GM06990 (cell line): Measurements from ENCODE around the gene CHCHD6.

Experiments
- DNase-seq: peaks from one replicate; pipeline ENCODE4 v3.0.0-alpha.2; 2011; ENCODE audit not compliant: insufficient read length; ENCODE audit errors: extremely low read depth
- H3K27me3 ChIP-seq: replicated peaks from 2 replicates; pipeline ENCODE4 v1.6.0; 2011; ENCODE audit warnings: low read length; ENCODE audit not compliant: control insufficient read depth, insufficient read depth
- H3K36me3 ChIP-seq: 2 replicates; pipeline ENCODE4 v1.5.1; 2011; ENCODE audit warnings: low read length; ENCODE audit not compliant: control insufficient read depth, insufficient read depth
- H3K4me3 ChIP-seq: replicated peaks from 2 replicates; pipeline ENCODE4 v1.5.1; 2011; ENCODE audit warnings: low read depth, mild to moderate bottlenecking, control low read depth, low read length
- TF ChIP-seq, protein P1 (sequence below): IDR thresholded peaks from 2 replicates; pipeline ENCODE4 v1.5.1; 2011; ENCODE audit warnings: low read length, control low read depth, mild to moderate bottlenecking, inconsistent platforms; ENCODE audit not compliant: insufficient read depth, poor library complexity, severe bottlenecking

Gene CHCHD6

DNA sequence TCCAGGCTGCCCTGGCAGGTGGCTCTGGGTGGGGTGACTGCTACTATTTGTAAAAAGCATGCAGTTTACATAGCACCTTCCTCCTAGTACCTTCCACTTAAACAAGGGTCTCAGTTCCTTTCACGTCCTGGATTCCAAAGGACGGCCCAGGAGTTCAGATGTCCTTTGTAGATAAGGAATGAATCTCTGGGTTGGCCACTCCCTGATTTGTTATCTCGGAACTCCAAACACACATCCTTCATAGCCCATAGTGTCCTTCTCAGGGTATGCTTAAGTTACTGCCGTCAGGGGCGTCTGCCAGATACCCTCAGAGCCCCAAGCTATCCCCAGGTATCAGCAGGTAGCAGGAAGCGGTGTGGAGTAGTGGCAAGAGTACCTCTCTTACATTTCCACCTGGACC is 177.8 kb downstream of the CHCHD6 start:
- no peak for DNase-seq
- TF ChIP-seq, protein P1, sequence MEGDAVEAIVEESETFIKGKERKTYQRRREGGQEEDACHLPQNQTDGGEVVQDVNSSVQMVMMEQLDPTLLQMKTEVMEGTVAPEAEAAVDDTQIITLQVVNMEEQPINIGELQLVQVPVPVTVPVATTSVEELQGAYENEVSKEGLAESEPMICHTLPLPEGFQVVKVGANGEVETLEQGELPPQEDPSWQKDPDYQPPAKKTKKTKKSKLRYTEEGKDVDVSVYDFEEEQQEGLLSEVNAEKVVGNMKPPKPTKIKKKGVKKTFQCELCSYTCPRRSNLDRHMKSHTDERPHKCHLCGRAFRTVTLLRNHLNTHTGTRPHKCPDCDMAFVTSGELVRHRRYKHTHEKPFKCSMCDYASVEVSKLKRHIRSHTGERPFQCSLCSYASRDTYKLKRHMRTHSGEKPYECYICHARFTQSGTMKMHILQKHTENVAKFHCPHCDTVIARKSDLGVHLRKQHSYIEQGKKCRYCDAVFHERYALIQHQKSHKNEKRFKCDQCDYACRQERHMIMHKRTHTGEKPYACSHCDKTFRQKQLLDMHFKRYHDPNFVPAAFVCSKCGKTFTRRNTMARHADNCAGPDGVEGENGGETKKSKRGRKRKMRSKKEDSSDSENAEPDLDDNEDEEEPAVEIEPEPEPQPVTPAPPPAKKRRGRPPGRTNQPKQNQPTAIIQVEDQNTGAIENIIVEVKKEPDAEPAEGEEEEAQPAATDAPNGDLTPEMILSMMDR: no peak
- no peaks in the 10 kb centered on the region for H3K27me3 ChIP-seq
- no peak overlapping the region for H3K4me3 ChIP-seq
- H3K36me3 ChIP-seq: no peaks in the 10 kb centered on the region

- TF ChIP-seq, protein P1: no peak
- no peak for DNase-seq
- no peaks in the 10 kb centered on the region for H3K27me3 ChIP-seq
- no peak overlapping the region for H3K4me3 ChIP-seq
- no peaks in the 10 kb centered on the region for H3K36me3 ChIP-seq
Measured at GRCh38 chr3:126883241-126883640, 179.2 kb downstream of the CHCHD6 start.

- H3K4me3 ChIP-seq: no peak overlapping the region
- no peaks in the 10 kb centered on the region for H3K27me3 ChIP-seq
- DNase-seq: no peak
- H3K36me3 ChIP-seq: no peaks in the 10 kb centered on the region
- TF ChIP-seq, protein P1: no peak
Measured at GRCh38 chr3:126885425-126885824, 181.4 kb downstream of the CHCHD6 start.

GRCh38 chr3:126886217-126886616 is 182.2 kb downstream of the CHCHD6 start:
- H3K4me3 ChIP-seq: no peak overlapping the region
- no peaks in the 10 kb centered on the region for H3K27me3 ChIP-seq
- DNase-seq: no peak
- H3K36me3 ChIP-seq: no peaks in the 10 kb centered on the region
- TF ChIP-seq, protein P1: no peak

- Histone ChIP-seq H3K36me3 (no peaks in the 10 kb centered on the region), H3K4me3 (no peak overlapping the region), H3K27me3 (no peaks in the 10 kb centered on the region)
- TF ChIP-seq, protein P1: no peak
- no peak for DNase-seq
Measured at GRCh38 chr3:126887686-126888085, 183.6 kb downstream of the CHCHD6 start.

GRCh38 chr3:126888186-126888760 is 184.2 kb downstream of the CHCHD6 start:
- Histone ChIP-seq H3K27me3 (no peaks in the 10 kb centered on the region), H3K36me3 (no peaks in the 10 kb centered on the region), H3K4me3 (no peak overlapping the region)
- TF ChIP-seq, protein P1: no peak
- DNase-seq: no peak
